Left ventricle myocardium inferior (tissue), 1 donor: Measurements from ENCODE around the gene IRF2. TPM values are rescaled to one million over a fixed set of nuclear protein-coding genes. Genes with fewer than 3 reads are reported as not detected.

ENCODE experiments used
- DNase-seq: peaks from one replicate; pipeline ENCODE4 v3.0.0-alpha.2; 2020
- H3K27ac ChIP-seq: fragments of 200-600 bp; replicated peaks from 2 replicates; pipeline ENCODE4 v1.8.0; 2021
- H3K27me3 ChIP-seq: fragments of 200-600 bp; 2 replicates; pipeline ENCODE4 v1.8.0; 2021; ENCODE audit warnings: low read depth
- H3K36me3 ChIP-seq: fragments of 200-600 bp; 2 replicates; pipeline ENCODE4 v1.8.0; 2021
- H3K4me1 ChIP-seq: fragments of 200-600 bp; 2 replicates; pipeline ENCODE4 v1.8.0; 2021
- H3K4me3 ChIP-seq: fragments of 200-600 bp; 2 replicates; pipeline ENCODE4 v1.8.0; 2021; ENCODE audit warnings: mild to moderate bottlenecking, moderate library complexity
- H3K9me3 ChIP-seq: fragments of 200-600 bp; replicated peaks from 2 replicates; pipeline ENCODE4 v1.8.0; 2021
- intact Hi-C: fragments of 100-400 bp; cut with micrococcal nuclease; formaldehyde crosslinking; loops from one replicate; pipeline ENCODE4 v1.11.0; 2022
- total RNA-seq: library from RNA; stranded (reverse); fragmentation: NEBNext Ultra II Directional; extraction: Animal tissue kit (Norgen Biotek cat#: 25700); gene quantifications from one replicate; pipeline ENCODE4 v1.2.1, GENCODE V29; 2021
- TF ChIP-seq, protein P1 (sequence below): fragments of 200-600 bp; IDR thresholded peaks from 2 replicates; pipeline ENCODE4 v1.8.0; 2021; ENCODE audit warnings: antibody characterized with exemption, mild to moderate bottlenecking, borderline replicate concordance
- donor health status: DM: no; HTN: yes; CAD: no; lungs with severe emphysema.

IRF2 gene
- total RNA-seq, 1 donor from 2014 or later = 25.9 TPM

DNA sequence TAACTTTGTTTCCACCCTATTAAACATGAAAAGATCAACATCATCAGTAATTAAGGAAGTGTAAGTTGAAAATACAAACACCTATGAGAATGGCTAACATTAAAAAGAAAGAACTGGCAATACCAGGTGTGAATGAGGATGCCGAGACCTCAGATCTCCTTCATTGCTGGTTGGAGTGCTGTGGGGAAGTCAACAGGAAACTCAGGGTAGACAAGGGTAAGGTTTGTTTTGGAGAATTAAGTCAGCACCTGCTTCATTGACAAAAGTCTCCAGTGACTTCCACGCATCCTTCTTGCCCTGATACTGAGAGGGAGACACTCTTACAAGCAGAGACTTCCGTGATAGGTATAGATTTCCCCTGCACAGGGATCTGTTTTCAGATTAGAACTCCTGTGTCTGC is 106.1 kb downstream of the IRF2 start:
- intact Hi-C loops = no loop called here
- TF ChIP-seq, protein P1, sequence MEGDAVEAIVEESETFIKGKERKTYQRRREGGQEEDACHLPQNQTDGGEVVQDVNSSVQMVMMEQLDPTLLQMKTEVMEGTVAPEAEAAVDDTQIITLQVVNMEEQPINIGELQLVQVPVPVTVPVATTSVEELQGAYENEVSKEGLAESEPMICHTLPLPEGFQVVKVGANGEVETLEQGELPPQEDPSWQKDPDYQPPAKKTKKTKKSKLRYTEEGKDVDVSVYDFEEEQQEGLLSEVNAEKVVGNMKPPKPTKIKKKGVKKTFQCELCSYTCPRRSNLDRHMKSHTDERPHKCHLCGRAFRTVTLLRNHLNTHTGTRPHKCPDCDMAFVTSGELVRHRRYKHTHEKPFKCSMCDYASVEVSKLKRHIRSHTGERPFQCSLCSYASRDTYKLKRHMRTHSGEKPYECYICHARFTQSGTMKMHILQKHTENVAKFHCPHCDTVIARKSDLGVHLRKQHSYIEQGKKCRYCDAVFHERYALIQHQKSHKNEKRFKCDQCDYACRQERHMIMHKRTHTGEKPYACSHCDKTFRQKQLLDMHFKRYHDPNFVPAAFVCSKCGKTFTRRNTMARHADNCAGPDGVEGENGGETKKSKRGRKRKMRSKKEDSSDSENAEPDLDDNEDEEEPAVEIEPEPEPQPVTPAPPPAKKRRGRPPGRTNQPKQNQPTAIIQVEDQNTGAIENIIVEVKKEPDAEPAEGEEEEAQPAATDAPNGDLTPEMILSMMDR = no peak
- Histone ChIP-seq H3K27me3 (no peaks in the 10 kb centered on the region), H3K27ac (no peak overlapping the region), H3K4me1 (no peaks in the 10 kb centered on the region), H3K9me3 (no peaks in the 10 kb centered on the region), H3K36me3 (no peaks in the 10 kb centered on the region), H3K4me3 (no peak overlapping the region)
- DNase-seq = no peak

DNA sequence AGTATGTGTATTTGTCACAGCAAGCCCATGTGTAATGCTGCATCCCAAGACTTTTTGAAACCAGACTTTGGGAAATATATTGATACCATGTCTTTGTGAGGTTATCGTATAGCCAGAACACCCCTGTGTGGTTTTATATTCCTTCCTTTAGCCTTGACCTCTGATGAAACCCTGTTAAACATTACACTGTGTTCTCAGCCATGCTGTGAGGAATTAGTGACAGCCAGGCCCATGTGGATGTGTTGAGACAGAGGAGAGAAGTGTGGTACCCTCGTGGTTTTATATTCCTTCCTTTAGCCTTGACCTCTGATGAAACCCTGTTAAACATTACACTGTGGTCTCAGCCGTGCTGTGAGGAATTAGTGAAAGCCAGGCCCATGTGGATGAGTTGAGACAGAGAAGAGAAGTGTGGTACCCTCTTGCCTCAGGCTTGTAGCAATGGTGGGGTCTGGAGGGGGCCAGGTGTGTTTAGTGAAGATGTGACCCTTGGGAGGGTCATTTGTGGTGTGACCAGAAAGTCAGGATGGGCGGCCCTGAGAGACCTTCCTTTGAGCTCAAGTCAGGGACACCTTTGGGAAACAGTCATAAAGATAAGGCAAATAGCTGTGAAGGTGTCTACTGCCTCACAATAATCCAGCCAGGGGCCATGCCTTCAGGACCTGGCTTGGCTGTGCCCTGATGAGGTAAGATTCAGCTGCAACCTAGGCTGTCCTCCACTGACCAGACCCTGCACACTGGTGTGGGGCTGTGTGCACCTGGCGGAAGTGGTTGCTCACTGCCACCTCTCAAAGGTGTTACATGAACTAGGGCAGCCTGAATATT is 110.0 kb downstream of the IRF2 start:
- H3K4me1 ChIP-seq = peaks cover 17% of the 10 kb centered on the region
- TF ChIP-seq, protein P1 = no peak
- H3K27me3 ChIP-seq = no peaks in the 10 kb centered on the region
- H3K9me3 ChIP-seq = no peaks in the 10 kb centered on the region
- intact Hi-C loops = no loop called here
- DNase-seq = no peak
- H3K4me3 ChIP-seq = no peak overlapping the region
- H3K27ac ChIP-seq = no peak overlapping the region
- H3K36me3 ChIP-seq = no peaks in the 10 kb centered on the region

DNA sequence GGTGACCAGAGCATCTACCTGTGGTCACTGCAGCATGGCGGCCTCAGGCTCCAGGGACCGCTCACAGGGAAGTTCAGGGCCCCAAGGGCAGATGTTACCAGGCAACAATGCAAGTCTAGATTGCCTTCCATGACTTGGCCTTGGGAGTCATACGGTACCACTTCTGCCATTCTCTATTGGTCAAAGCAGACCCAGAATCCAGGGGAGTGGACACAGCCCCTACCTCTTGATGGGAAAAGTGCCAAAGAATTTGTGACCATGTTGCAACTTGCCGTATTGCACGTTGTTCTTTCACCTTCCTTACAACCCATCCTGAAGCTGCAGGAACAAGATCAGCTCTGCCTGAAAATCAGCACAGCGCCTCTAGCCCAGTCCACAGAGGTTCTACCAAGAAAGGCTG is 111.1 kb downstream of the IRF2 start:
- TF ChIP-seq, protein P1 = no peak
- H3K36me3 ChIP-seq = no peaks in the 10 kb centered on the region
- H3K27ac ChIP-seq = no peak overlapping the region
- H3K4me1 ChIP-seq = peaks cover 23% of the 10 kb centered on the region
- no peaks in the 10 kb centered on the region for H3K9me3 ChIP-seq
- H3K27me3 ChIP-seq = no peaks in the 10 kb centered on the region
- no peak overlapping the region for H3K4me3 ChIP-seq
- no peak for DNase-seq
- intact Hi-C loops = no loop called here

DNA sequence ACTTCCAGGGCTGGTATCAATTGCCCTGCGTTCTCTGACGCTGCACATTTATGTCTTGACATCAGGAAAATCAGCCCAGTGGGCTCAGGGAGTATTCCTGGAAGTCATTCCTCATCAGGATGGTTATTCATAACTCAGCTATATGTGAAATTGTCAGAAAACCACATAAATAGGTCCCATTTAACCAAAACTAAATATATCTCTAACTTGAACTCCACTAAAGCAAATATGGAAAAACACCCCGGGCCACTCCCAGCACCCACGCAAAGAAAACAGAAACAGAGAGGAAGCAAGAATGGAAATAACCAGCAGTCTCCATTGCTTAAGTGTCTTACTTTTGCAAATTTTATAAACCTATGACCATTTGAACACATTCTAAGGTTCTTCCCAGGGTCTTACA is 112.0 kb downstream of the IRF2 start:
- no peak for DNase-seq
- Histone ChIP-seq H3K27ac (no peak overlapping the region), H3K9me3 (peaks cover 4% of the 10 kb centered on the region), H3K27me3 (no peaks in the 10 kb centered on the region), H3K36me3 (no peaks in the 10 kb centered on the region), H3K4me1 (peaks cover 23% of the 10 kb centered on the region), H3K4me3 (no peak overlapping the region)
- intact Hi-C loops = no loop called here
- TF ChIP-seq, protein P1 = no peak

DNA sequence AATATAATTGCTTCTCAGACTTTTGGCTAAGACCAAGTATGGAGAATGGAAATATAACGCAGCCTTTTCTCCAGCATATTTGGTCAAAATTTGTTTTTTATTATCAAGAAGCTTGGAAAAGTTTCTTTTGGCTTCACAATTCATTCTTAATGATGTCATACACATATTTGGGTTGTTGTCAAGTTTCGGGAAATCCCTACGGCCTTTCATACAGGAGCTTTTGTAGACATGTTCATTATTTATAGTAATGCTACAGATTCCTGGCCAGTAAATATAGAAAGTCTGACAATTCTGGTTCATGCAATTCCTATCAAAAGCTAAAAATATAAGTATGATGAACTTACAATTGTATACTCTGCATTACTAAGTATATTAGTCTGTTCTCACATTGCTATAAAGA is 112.9 kb downstream of the IRF2 start:
- H3K27me3 ChIP-seq = no peaks in the 10 kb centered on the region
- TF ChIP-seq, protein P1 = no peak
- no peak for DNase-seq
- H3K9me3 ChIP-seq = peaks cover 4% of the 10 kb centered on the region
- H3K4me1 ChIP-seq = peaks cover 23% of the 10 kb centered on the region
- peak overlapping the region; percentile 41 for H3K27ac ChIP-seq
- intact Hi-C loops = no loop called here
- no peak overlapping the region for H3K4me3 ChIP-seq
- no peaks in the 10 kb centered on the region for H3K36me3 ChIP-seq
